GM12892 (cell line): Measurements from ENCODE around the gene ATP8A2.

Experiments
- POLR2A ChIP-seq: IDR thresholded peaks from 2 replicates; pipeline ENCODE4 v1.6.1; 2011; ENCODE audit warnings: low read depth, low read length, control low read depth
- TAF1 ChIP-seq: IDR thresholded peaks from 2 replicates; pipeline ENCODE4 v1.6.1; 2011; ENCODE audit warnings: low read depth, mild to moderate bottlenecking, control low read depth, low read length, borderline replicate concordance

- TF ChIP-seq TAF1 (no peak), POLR2A (no peak)
These were observed 407.1 kb downstream of the ATP8A2 start for GRCh38 chr13:25778808-25779305.
